Measurements from ENCODE around the gene CAMK1D.
"Not testable (repeated sequence)": the region's sequence is repeated elsewhere in the genome, so short reads cannot be mapped to it uniquely, and the experiment has no call there.

CAMK1D gene

DNA sequence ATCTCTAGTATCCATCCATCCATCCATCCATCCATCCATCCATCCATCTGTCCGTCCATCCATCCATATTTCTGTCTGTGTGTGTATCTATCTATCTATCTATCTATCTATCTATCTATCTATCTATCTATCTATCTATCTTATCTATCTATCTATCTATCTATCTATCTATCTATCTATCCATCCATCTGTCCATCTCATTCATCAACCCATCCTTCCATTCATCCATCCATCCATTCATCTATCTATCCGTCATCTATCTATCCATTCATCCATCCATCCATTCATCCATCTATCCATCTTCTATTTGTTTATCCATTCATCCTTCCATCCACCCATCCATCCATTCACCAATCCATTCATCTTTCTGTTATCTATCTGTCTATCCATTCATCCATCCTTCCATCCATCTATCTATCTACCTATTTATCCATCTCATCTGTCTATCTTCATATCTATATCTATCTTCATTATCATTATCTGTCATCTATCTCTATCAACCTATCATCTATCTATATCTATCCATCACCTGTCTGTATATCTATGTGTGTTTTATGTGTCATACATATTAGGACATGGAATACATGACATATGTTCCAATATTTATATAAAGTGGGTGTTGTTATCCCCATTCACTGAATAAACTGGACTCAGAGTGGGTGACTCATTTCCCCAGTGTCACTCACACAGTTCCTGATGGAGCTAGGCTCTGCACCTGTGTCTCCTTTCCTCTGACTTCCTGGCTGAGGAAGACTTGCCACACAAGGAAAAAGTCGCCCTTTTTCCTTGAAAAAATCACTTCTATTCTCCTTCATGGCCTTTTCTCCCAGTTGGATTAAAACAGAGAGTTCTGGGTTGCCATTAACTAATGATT lies 452.1 kb downstream of the CAMK1D start:
- DNase-seq: no peak

DNA sequence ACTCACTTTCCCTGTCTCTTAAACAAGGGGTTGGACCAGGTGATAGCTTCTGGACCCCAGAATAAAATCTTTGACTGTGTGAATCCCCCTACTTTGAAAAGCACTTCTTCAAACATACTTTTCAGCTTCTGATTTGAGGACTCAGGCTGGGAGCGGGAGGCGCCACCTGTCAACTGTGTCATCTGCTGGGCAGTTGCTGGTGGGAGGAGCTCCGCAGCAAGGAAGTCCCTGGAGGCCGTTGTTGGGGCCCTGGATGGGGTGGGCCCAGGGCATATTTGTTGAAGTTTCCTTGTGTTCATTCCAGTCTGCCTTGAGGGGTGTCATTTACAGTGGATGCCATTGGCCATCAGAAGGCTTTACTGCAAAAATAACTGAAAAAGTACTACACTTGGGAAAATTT lies 454.4 kb downstream of the CAMK1D start:
- DNase-seq: no peak

DNA sequence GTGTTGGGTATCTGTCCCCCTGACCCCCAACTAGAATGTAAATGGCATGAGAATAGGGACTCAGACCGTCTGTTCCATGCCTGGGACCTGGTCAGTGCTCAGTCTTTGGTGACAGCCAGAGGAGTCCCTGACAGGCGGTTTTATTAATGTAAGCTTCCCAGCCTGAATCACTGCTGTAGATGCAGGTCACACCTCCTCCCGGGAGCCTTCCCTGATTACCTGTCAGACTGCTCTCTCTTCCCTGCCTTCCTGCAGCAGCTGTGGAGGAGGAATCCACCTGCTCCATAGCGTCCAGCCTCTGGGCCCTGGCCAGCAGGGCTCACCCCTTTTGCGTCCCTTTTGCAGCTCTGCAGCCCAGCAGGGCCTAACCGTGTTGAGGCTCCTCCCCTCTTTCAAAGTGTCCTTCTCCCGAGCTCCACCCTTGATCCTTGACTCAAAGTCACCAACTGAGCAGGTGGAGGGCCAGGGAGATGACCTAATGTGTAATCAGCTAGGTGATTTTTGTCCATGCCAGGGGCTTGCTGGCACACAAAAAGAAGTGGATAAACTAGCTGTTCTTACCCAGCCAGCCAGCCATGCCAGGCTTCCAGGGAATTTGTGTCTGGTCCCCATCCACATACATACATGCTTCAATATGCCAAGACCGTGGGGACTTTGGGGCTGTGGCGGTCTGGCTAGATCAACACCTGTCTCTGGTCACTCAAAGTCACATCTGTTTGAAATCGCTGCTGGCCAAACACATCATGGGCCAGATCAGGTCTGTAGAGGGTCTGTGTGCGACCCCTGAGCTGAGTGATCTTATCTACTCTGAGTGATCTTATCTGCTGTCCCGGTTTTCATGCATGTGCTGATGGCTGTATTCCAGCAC lies 457.1 kb downstream of the CAMK1D start:
- DNase-seq: no peak

DNA sequence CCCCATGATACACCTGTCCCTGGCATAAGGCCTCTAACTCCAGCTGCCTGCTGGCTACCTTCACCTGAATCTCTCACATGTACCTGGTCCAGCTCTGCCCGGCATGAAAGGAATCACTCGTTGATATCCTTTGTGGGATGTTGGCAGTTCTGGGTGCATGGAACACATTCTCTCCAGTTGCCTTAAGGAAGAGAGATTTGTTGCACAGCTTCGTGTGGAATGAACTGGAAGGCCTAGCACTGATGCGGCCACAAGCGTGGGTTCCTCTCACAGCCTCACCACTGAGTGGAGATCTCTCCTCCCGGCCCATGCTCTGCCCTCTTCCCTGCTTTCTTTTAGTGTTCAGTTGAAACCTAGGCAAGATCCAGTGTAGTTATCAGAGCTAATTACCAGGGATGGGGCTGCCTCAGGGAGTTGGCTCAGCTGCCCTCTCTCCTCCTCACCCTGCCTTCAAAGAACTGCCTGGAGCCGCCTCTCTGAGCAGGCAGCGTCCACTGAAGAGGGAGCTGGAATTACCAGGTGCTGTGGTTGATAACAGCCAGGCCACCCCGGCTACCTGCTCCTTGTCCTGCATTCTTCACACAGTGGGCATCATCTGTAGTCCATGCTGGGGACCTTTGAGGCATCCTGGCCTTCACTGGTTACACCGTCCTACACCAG lies 457.9 kb downstream of the CAMK1D start:
- no peak for DNase-seq

DNA sequence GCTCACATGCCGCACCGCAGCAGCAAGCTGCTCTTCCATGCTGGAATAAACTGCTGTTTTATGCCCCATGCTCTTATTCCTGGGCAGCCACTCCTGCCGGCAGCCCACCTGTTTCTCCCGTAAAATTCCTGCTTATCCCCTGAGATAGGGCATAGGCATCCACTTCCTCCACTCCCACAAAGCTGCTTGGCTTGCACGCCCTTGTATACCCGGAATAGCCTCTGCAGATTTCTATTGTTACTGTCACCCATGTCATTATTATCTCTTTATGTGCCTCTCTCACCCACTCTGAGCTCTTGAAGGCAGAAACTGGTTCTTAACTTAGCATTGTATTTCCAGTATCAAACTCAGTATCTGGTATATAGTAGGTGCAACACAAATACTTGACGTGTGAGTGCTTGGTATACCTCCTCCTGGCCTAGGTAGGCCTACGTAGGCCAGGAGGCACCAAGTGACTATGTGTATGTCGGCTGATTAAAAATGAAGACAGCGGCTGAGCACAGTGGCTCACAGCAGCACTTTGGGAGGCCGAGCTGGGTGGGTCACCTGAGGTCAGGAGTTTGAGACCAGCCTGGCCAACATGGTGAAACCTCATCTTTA lies 458.8 kb downstream of the CAMK1D start:
- no peak for DNase-seq

DNA sequence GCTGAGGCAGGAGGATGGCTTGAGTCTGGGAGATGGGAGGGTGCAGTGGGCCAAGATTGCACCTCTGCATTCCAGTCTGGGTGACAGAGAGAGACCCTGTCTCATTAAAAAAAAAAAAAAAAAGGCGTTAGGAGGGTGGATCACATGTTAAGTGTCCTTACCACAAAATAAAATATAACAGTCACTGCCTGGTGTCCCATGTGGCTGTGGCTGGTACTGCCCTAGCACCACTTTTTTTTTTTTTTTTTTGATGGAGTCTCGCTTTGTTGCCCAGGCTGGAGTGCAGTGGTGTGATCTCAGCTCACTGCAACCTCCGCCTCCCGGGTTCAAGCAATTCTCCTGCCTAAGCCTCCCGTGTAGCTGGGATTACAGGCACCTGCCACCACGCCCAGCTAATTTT lies 460.7 kb downstream of the CAMK1D start:
- DNase-seq: not testable (repeated sequence)

DNA sequence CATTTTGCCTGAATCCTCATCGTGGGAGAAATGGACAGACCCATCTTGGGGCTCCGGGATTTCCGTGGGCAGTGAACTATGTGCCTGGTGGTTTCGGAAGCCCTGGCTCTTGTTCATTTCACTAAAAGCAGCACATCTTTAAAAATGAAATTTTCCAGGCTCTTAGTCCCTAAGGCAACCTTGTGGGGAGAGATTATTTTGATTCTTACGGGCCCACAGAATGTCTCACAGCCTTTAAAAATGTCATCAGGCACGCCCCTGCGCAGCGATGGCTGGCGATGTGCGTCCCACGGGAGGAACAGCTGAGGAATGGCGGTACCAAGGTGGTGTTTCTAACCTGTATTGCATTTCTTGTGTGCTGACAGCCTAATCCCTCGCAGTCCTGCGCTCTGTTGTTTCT lies 462.5 kb downstream of the CAMK1D start:
- DNase-seq: no peak

DNA sequence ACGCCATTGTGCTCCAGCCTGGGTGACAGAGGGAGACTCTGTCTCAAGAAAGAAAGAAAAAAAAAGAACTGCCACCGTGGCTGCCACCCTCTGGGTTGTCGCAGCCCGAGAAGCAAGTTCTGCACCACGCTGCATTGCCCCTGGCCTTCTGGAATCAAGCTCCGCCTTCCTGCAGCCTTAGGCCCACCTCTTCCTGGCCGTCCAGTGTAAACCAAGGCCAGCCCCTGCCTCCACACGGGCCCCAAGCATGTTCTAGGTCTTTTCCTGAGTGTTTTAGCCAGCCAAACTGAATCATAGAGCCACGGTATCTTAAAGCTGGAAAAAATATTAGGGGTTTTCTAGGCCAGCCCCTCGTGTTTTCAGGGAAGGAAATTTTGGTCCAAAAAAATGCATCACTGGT lies 463.2 kb downstream of the CAMK1D start:
- DNase-seq: no peak

DNA sequence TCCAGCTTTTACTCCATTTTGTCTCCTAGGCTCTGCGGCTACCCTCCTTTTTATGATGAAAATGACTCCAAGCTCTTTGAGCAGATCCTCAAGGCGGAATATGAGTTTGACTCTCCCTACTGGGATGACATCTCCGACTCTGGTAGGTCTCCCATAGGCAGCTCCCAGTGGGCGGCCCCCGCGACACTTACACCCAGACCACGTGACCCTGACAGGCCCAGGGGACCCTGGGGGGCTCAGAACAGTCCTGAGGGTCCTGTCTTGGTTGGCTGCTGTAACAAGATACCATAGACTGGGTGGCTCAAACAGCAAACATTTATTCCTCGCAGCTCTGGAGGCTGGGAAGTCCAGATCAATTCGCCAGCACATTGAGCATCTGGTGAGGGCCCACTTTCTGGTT lies 464.8 kb downstream of the CAMK1D start:
- no peak for DNase-seq

DNA sequence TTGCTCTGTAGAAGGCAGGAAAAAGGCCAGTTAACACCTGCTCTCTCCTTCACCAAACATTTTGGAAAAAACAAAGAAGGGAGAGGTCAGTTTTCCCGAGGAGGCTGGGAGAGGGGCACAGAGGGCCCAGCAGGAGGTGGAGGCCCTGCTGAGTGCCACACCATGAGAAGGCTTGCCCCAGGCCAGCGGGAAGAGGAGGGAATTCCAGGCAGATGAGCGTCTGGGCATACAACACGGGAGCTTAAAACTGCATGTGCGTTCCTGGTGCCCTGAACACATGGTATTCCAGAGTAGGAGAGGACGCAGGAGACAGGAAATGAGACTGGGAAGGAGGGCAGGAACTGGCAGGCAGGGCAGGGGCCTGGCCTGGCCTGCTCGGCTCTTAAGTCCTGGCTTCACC lies 469.7 kb downstream of the CAMK1D start:
- no peak for DNase-seq

DNA sequence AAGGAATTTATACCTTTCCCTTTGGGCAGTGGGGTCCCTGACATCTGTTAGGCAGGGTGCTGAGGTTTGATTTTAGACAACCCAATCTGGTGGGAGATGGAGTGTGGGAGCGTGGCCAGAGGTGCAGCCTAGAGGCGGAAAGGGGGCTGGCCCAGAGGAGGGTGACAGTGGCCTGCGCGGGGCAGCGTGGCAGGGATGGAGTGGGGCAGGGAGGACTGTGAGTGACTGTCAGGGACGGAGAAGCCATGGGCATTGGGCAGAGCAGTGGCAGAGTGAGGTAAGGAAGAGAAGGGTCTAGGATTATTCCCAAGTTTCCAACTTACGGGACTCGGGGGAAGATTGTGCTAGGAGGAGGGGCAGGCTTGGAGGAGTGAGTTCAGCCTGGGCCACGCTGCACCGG lies 470.3 kb downstream of the CAMK1D start:
- DNase-seq: no peak

DNA sequence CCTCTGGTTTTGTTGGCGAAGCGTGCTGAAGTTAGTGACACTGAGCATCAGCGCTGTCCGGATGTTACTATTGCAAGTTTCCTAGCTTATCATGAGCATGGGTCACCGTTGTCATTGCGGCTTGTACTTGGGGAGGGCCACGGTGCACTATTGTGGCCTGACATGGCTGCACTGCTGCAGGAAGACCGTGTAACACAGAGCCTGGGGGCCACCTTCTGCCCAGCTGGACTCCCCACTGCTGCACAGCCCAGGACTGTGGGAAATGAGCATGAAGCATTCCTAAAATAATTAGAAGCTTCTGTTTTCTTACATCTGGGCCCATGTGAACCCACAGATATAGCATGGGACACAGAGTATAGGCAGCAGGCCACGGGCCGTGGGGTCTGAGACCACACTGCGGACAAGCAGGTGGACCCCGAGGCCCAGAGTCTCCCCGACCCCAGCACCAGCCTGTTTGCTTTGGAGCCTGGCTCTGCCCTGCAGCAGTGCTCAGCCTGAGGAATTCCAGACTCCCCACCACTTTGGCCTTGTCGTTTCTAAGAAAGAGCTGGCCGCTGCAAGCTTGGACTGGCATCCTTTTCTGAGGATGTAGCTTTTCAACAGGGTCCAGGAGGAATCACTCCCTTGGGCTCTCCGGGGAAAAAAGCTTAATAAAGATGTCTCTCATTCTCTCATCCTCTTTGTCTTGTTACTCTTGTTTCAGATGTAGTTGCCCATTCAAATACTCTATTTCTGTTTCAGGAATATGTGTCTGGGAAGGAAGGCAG lies 473.0 kb downstream of the CAMK1D start:
- no peak for DNase-seq

DNA sequence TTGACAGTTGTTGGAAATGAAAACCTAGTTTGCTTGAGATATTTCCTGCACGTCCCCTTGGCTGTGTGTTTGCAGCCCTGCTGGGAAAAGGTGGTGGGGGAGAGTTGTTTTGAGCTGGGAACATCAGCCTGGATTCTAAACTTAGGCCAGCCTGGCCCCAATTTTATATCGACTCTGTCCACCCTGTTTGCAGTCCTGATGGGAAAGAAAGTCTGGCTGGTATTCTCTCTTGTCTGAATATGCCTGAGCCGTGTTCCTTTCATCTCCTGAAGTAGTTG lies 473.5 kb downstream of the CAMK1D start:
- DNase-seq: no peak

DNA sequence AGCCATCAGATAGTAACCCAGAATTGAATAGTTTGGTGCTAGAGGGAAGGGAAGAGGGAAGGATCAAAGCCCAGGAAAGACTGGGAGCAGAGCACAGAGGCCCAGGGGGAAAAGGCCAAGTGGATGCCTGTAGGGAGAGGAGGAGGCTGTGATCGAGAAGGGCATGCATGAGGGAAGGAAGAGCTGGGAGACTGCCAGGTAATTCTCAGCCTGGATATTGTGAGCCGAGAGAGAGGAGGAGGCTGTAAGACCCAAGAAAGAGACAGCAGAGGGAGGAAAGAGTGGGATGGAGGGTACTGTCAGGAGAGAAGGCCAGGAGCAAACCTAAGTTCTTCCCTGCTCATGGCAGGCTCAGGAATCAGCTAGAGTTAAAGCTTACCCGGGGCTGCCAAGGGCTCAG lies 474.0 kb downstream of the CAMK1D start:
- DNase-seq: no peak

DNA sequence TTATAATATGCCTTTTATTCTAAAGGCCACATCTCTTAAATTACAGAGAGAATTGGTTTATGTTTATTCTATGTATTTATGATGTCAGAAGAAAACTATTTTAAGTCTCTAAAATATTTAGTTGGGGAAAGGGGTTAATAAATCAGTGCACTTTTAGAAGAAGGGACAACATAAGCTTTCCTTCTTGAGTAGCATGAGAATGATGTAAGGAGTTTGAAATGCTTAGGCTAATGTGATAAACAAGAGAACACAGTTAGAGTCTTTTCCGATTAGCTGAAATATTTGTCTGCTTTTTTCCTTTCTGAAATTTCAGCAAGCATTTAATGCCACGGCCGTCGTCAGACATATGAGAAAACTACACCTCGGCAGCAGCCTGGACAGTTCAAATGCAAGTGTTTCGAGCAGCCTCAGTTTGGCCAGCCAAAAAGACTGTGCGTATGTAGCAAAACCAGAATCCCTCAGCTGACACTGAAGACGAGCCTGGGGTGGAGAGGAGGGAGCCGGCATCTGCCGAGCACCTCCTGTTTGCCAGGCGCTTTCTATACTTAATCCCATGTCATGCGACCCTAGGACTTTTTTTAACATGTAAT lies 476.0 kb downstream of the CAMK1D start:
- DNase-seq: no peak

DNA sequence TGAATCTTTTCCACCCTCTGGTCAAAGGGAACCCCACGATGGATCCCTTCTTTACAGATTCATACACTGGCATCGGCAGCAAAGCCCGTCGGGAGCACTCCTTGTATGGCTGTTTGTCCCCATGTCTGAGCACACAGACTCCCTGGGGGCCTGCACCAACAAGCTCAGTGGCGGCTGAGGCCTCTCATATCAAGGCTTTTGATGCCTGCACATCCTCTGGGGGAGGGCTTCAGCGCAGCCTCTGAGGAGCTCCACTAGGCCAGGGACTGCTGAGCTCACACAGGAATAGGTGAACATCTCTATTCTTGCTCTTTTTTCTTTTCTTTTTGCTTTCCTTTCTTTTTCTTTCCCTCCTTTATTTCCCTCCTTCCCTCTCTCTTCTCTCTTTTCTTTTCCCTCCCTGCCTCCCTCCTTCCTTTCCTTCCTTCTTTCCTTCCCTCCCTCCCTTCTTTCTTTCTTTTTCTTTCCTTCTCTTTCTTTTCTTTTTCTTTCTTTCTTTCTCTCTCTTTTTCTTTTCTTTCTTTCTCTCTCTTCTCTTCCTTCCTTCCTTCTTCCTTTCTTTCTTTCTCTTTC lies 477.5 kb downstream of the CAMK1D start:
- no peak for DNase-seq

DNA sequence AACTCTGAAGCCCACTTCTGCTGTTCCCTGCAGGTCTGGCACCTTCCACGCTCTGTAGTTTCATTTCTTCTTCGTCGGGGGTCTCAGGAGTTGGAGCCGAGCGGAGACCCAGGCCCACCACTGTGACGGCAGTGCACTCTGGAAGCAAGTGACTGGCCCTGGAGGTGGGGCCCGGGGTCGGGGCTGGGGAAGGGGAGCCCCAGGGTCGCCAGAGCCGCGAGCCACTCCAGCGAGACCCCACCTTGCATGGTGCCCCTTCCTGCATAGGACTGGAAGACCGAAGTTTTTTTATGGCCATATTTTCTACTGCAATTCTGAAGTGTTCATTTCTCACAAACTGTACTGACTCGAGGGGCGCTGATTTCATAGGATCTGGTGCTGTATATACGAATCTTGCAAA lies 479.4 kb downstream of the CAMK1D start:
- no peak for DNase-seq

DNA sequence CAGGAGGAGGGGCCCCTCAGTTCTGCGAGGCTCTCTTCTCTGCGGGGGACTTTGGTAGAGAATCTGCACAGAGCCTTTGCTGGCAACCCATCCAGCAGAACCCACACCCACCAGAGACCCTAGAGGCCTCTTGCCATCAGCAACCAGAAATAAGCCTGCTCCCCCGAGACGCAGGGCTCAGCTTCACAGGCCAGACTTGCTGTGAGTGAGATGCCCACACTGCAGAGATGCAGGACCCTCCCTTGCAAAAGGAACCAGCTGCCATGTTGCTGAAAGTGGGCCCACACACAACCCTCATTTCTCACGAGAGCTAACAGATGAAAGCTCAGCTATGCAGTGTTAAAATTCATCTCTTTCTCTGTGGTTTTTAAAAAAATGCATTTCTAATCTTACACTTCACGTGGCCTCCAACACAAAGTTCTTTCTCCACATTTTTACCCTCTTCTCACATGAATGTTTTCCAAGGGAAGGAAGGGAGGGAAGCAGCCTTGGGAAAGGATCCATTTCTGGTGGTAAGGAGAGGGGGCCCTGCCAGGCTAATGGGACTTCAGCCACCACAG lies 480.6 kb downstream of the CAMK1D start:
- no peak for DNase-seq

DNA sequence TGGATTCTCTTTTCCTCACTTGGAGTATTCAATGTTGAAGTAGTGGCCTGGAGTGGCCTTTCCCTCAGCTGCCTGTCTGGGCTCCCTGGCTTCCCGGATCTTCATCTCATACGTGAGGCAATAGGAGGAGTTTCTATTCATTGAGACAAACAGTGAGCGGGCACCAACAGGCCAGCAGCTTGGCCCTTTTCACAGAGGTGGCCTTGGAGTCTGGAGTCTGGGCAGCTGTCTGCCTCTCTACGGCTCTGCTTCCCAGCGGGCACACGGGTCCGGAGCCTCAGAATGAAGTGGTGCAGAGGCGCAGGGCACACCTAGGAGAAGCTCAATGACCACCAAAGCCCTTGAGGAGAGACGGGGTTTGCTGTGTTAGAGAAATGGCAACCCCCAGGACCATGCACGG lies 482.7 kb downstream of the CAMK1D start:
- DNase-seq: no peak

DNA sequence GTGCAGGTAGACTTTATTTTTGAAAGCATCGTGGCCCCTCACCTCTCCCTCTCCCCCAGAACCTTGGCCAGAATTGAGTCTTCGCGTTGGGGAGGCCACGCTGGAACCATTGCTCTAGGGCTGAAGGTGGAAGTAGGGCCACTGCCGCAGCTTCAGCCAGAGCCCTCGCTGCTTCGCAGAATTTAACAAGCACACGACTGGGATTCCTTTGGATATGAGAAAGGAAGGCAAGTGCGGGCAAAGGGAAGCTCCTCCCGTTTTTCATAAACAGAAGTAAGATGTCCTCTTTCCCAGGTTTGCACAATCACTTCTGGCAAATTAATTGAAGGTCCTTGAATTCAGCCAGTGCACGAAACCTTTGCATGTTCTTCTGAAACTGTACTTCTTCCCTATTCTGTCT lies 484.1 kb downstream of the CAMK1D start:
- no peak for DNase-seq

DNA sequence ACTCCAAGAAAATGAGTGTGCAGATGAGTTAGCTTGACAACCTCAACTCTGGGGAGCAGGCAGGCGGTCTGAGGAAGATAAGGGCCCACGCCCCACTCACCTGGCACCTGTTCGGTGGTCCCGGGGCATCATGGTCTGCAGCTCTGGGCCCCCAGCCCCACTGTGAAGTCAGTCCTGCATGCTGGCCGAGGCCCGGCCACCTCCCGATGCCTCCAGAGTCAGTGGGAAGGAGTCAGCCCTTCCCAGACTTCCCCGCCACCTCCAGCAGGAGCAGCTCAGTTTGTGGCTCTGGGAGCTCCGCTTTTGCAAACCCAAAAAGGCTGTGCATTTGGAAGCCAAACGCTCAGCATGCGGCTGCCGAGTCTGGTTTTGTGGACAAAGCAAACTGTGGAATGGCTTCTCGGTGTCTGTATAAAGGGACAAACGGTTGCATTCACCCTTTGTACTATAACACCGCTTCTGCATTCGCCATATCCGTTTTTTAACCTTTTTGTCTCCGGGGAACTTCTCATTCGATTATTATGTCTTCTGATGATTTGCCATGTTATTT lies 484.8 kb downstream of the CAMK1D start:
- no peak for DNase-seq

Data from T-helper 9 cell (primary cell).